ENCODE results near the gene CHCHD6.
A peak's percentile ranks its signal among the peaks of the same experiment; 100 is the strongest.

CHCHD6 gene

GRCh38 chr3:126983653-126984390 lies 279.8 kb downstream of the CHCHD6 start:
- peak overlapping the region; percentile 27 for H3K4me3 ChIP-seq (ENCODE audit: low read depth, low read length)
- TF ChIP-seq CTCF (IDR thresholded peaks at IDR 0.05; ENCODE audit: borderline replicate concordance, insufficient read depth, low read depth, low read length), result no peak

GRCh38 chr3:126984391-126985131 lies 280.5 kb downstream of the CHCHD6 start:
- TF ChIP-seq CTCF (IDR thresholded peaks at IDR 0.05; ENCODE audit: borderline replicate concordance, insufficient read depth, low read depth, low read length), result no peak
- peak overlapping the region; percentile 27 for H3K4me3 ChIP-seq (ENCODE audit: low read depth, low read length)

GRCh38 chr3:126985132-126985985 lies 281.3 kb downstream of the CHCHD6 start:
- H3K4me3 ChIP-seq (ENCODE audit: low read depth, low read length), result no peak overlapping the region
- TF ChIP-seq CTCF (IDR thresholded peaks at IDR 0.05; ENCODE audit: borderline replicate concordance, insufficient read depth, low read depth, low read length), result no peak

GRCh38 chr3:126986001-126986400 lies 282.0 kb downstream of the CHCHD6 start:
- no peak overlapping the region for H3K4me3 ChIP-seq (ENCODE audit: low read depth, low read length)

GRCh38 chr3:126987129-126987528 lies 283.1 kb downstream of the CHCHD6 start:
- no peak overlapping the region for H3K4me3 ChIP-seq (ENCODE audit: low read depth, low read length)
- TF ChIP-seq CTCF (IDR thresholded peaks at IDR 0.05; ENCODE audit: borderline replicate concordance, insufficient read depth, low read depth, low read length), result no peak

More at GRCh38 chr3:126986001-126986400, 282.0 kb downstream of the CHCHD6 start:
- TF ChIP-seq CTCF (IDR thresholded peaks at IDR 0.05; ENCODE audit: borderline replicate concordance, insufficient read depth, low read depth, low read length), result no peak

- TF ChIP-seq CTCF (IDR thresholded peaks at IDR 0.05; ENCODE audit: borderline replicate concordance, insufficient read depth, low read depth, low read length), result no peak
- no peak overlapping the region for H3K4me3 ChIP-seq (ENCODE audit: low read depth, low read length)
Observed at GRCh38 chr3:126987596-126987995, 283.6 kb downstream of the CHCHD6 start.
